ENCODE measurements around the gene TBC1D22B. TPM values are rescaled to one million over a fixed set of nuclear protein-coding genes. Genes with fewer than 3 reads are reported as not detected.

The TBC1D22B gene
- total and polyA plus RNA-seq, 2 of the 13 experiments (the other 11 are each of a cell fraction or from before 2014, with no cell fraction given): 9.7 to 12.9 TPM

GRCh38 chr6:37353761-37354525 lies 96.4 kb downstream of the TBC1D22B start, which contains the start of gene RNF8 (continued):
- TF ChIP-seq ZBTB4 (CRISPR knock-in tag; IDR thresholded peaks at IDR 0.05; ENCODE audit: borderline replicate concordance) (peak; percentile 49; the same call in 1 of the 2 replicates), ZNF510 (CRISPR knock-in tag; IDR thresholded peaks at IDR 0.05; ENCODE audit: low read depth) (peak; percentile 62), ZNF343 (CRISPR knock-in tag; IDR thresholded peaks at IDR 0.05) (peak; percentile 39; the same call in 1 of the 2 replicates), NFKB2 (CRISPR knock-in tag; IDR thresholded peaks at IDR 0.05; ENCODE audit: borderline replicate concordance) (peak; percentile 71; the same call in 1 of the 2 replicates), ZNF550 (CRISPR knock-in tag; IDR thresholded peaks at IDR 0.05; ENCODE audit: borderline replicate concordance) (no peak), DPF2 (CRISPR knock-in tag; IDR thresholded peaks at IDR 0.05; ENCODE audit: borderline replicate concordance, low read depth) (0 out of 2 replicates have a peak, but pooled peaks have one; percentile 33), ZNF883 (CRISPR knock-in tag; IDR thresholded peaks at IDR 0.05; ENCODE audit: not compliant biosample characterization) (peak; percentile 67), ZNF782 (CRISPR knock-in tag; IDR thresholded peaks at IDR 0.05; ENCODE audit: borderline replicate concordance) (no peak), ZNF891 (CRISPR knock-in tag; IDR thresholded peaks at IDR 0.05) (peak; percentile 71; the same call in 1 of the 2 replicates), SALL1 (CRISPR knock-in tag; IDR thresholded peaks at IDR 0.05) (peak; percentile 79), JUNB (CRISPR knock-in tag; IDR thresholded peaks at IDR 0.05; ENCODE audit: borderline replicate concordance) (peak; percentile 61; the same call in 1 of the 2 replicates), MTF1 (CRISPR knock-in tag; IDR thresholded peaks at IDR 0.05) (0 out of 2 replicates have a peak, but pooled peaks have one; percentile 56), MTERF4 (CRISPR knock-in tag; IDR thresholded peaks at IDR 0.05) (no peak; the same call in 1 of the 2 replicates), ZNF556 (CRISPR knock-in tag; IDR thresholded peaks at IDR 0.05; ENCODE audit: borderline replicate concordance) (no peak), ZNF225 (CRISPR knock-in tag; IDR thresholded peaks at IDR 0.05) (no peak), NKX3-1 (CRISPR knock-in tag; IDR thresholded peaks at IDR 0.05) (peak; percentile 94), IRX3 (CRISPR knock-in tag; IDR thresholded peaks at IDR 0.05; ENCODE audit: borderline replicate concordance, low read depth) (no peak), ZNF382 (CRISPR knock-in tag; IDR thresholded peaks at IDR 0.05; ENCODE audit: borderline replicate concordance) (no peak), ATF3 (CRISPR knock-in tag; IDR thresholded peaks at IDR 0.05) (no peak; the same call in 1 of the 2 replicates), MAF1 (CRISPR knock-in tag; IDR thresholded peaks at IDR 0.05; ENCODE audit: borderline replicate concordance) (no peak)
- TF ChIP-seq, protein P1, sequence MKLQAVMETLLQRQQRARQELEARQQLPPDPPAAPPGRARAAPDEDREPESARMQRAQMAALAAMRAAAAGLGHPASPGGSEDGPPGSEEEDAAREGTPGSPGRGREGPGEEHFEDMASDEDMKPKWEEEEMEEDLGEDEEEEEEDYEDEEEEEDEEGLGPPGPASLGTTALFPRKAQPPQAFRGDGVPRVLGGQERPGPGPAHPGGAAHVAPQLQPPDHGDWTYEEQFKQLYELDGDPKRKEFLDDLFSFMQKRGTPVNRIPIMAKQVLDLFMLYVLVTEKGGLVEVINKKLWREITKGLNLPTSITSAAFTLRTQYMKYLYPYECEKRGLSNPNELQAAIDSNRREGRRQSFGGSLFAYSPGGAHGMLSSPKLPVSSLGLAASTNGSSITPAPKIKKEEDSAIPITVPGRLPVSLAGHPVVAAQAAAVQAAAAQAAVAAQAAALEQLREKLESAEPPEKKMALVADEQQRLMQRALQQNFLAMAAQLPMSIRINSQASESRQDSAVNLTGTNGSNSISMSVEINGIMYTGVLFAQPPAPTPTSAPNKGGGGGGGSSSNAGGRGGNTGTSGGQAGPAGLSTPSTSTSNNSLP (IDR thresholded peaks at IDR 0.05; ENCODE audit: low read depth, low read length): peak; percentile 64; the same call in 1 of the 2 replicates
- TF ChIP-seq, protein P2, sequence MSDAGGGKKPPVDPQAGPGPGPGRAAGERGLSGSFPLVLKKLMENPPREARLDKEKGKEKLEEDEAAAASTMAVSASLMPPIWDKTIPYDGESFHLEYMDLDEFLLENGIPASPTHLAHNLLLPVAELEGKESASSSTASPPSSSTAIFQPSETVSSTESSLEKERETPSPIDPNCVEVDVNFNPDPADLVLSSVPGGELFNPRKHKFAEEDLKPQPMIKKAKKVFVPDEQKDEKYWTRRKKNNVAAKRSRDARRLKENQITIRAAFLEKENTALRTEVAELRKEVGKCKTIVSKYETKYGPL (CRISPR knock-in tag; IDR thresholded peaks at IDR 0.05): peak; percentile 87; the same call in 1 of the 2 replicates

Measured in HepG2 (cell line).